Sigmoid colon (tissue), 7 donors: ENCODE results near the gene CST1. TPM values are rescaled to one million over a fixed set of nuclear protein-coding genes. Genes with fewer than 3 reads are reported as not detected.
"Not testable (repeated sequence)": the region's sequence is repeated elsewhere in the genome, so short reads cannot be mapped to it uniquely, and the experiment has no call there.

Experiments used
- DNase-seq: peaks from one replicate; pipeline ENCODE4 v3.0.0-alpha.2; 2019
- H3K27ac ChIP-seq, 4 donors: fragments of 200-600 bp; sonication (generic); one replicate each; pipeline ENCODE4 v1.5.1; 2016 to 2019; ENCODE audit warnings: mild to moderate bottlenecking in 1 of 4
- H3K27me3 ChIP-seq, 3 donors: fragments of 200-600 bp; sonication (generic); one replicate each; pipeline ENCODE4 v1.5.1; 2019; ENCODE audit warnings: mild to moderate bottlenecking in 1 of 3
- H3K36me3 ChIP-seq, 4 donors: fragments of 200-600 bp; sonication (generic); one replicate each; pipeline ENCODE4 v1.5.1; 2016 to 2019
- H3K4me1 ChIP-seq, 4 donors: fragments of 200-600 bp; sonication (generic); one replicate each; pipeline ENCODE4 v1.5.1; 2017 to 2019
- H3K4me3 ChIP-seq, 4 donors: fragments of 200-600 bp; sonication (generic); one replicate each; pipeline ENCODE4 v1.5.1; 2017 to 2019; ENCODE audit warnings: mild to moderate bottlenecking in 2 of 4, moderate library complexity in 1 of 4
- H3K9me3 ChIP-seq, 4 donors: fragments of 200-600 bp in 3 of 4; sonication (generic) in 3 of 4; one replicate each; pipeline versions ENCODE4 v1.5.1 to v1.6.1; 2013 to 2019
- CTCF ChIP-seq, 4 experiments: fragments of 450-650 bp in 3 of 4; fragments of 200-600 bp in 1 of 4; IDR thresholded peaks; one replicate each; pipeline ENCODE4 v1.5.1; 2016 to 2019; ENCODE audit warnings: antibody characterized with exemption in 4 of 4, mild to moderate bottlenecking in 3 of 4, moderate library complexity in 2 of 4
- EP300 ChIP-seq, 4 donors: sonication (generic); formaldehyde crosslinking; IDR thresholded peaks; one replicate each; pipeline ENCODE4 v1.6.1; 2017; ENCODE audit warnings: antibody characterized with exemption in 4 of 4
- POLR2A ChIP-seq, 2 donors: fragments of 450-650 bp; IDR thresholded peaks; one replicate each; pipeline ENCODE4 v1.6.1; 2016; ENCODE audit warnings: antibody characterized with exemption in 2 of 2, mild to moderate bottlenecking in 2 of 2, moderate library complexity in 2 of 2
- POLR2AphosphoS5 ChIP-seq, 4 donors: sonication (generic); formaldehyde crosslinking; IDR thresholded peaks; one replicate each; pipeline ENCODE4 v1.6.1; 2017; ENCODE audit warnings: antibody characterized with exemption in 4 of 4
- WGBS, 2 donors: extraction: QIAGEN DNeasy Blood & Tissue Kit; methylation state at CpG; one replicate each; pipeline ENCODE4 v1.1.7; 2013; 5-methylcytosine and 5-hydroxymethylcytosine counted together
- intact Hi-C: fragments of 100-400 bp; cut with DNase I; formaldehyde crosslinking; loops from one replicate; pipeline ENCODE4 v1.15.1; 2023
- polyA plus RNA-seq, 3 donors: library from polyadenylated mRNA; stranded (reverse); fragments of 200-250 nt; gene quantifications; one replicate each; pipeline ENCODE4 v1.2.3, GENCODE V29; 2013
- total RNA-seq, 4 donors: library from RNA; depleted of rRNA; stranded (reverse); fragments of >200 nt; gene quantifications; one replicate each; pipeline ENCODE4 v1.1.0, GENCODE V29; 2016
- donor health status: healthy with polysubstance abuse.
- donor health status: Bipolar disorder and iron deficiency.
- donor health status: healthy.

The CST1 gene, protein sequence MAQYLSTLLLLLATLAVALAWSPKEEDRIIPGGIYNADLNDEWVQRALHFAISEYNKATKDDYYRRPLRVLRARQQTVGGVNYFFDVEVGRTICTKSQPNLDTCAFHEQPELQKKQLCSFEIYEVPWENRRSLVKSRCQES
- not detected for total RNA-seq
- under 1 TPM in 1 of 3 donors, not detected in 2; 0.48 TPM for polyA plus RNA-seq

DNA sequence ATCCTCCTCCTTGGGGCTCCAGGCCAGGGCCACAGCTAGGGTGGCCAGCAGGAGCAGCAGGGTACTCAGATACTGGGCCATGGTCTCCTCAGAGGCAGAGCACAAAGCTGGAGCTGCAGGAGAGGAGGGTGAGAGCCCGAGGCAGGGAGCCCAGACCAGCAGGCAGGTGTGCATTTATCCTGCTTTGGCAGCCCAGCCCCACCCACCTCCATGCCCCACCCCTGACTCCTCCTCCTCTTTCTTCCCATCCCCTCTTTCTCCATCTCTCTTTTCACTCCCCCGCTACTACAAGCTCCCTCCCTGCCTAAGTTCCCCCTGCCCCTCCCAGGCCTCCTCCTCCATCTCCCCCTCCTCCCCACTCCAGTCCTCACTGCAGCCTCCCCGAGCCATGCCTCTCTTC is at the start of gene CST1:
TSS of gene CST1 (minus strand) at position 150 of the 400 bp plus-strand sequence. CDS start at position 81, 69 bp downstream.
- H3K36me3 ChIP-seq, H3K4me3 ChIP-seq, H3K9me3 ChIP-seq, intact Hi-C loops, H3K4me1 ChIP-seq, H3K27me3 ChIP-seq, DNase-seq, H3K27ac ChIP-seq: not testable (repeated sequence)
- WGBS, 2 donors: 43 to 44% methylated on average over 3 of the region's 3 CpGs

DNA sequence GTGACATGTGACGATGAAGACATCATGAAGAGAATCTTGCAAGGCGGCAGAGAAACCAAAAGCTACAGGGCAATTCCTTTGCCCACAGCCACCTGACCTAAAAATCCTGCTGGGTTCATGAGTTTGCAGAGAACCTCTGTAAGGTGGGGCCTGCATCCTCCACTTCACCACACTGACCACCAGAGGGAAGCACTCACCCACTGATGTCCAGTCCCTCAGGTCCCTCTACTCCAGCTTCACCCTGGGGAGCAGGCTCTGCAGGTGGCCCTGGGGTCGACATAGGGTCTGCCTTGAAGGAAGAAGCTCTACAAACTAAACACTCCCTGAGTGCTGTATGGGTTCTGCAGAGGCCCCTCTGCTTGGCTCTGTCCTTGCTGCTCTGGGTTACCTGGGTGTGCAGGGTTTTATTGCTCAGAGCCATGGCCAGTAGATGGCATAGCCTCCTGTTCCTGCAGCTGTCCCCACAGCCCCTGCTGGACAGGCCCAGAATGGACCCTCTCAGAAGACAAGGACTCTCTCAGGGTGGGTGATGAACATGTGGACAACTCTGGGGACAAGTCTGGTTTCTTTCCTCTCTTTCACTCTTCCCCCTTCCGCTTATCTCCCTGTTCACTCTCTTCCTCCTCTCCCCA is 48.6 kb upstream of the CST1 start:
- H3K4me1 ChIP-seq, DNase-seq, H3K36me3 ChIP-seq, H3K9me3 ChIP-seq, H3K27me3 ChIP-seq, intact Hi-C loops, H3K27ac ChIP-seq, H3K4me3 ChIP-seq: not testable (repeated sequence)
- WGBS, 2 donors: 60 to 64% methylated on average over 4 of the region's 4 CpGs
- TF ChIP-seq CTCF (IDR thresholded peaks at IDR 0.05): peak in 3 of 4 experiments; percentile 14 to 57 (median 34)

DNA sequence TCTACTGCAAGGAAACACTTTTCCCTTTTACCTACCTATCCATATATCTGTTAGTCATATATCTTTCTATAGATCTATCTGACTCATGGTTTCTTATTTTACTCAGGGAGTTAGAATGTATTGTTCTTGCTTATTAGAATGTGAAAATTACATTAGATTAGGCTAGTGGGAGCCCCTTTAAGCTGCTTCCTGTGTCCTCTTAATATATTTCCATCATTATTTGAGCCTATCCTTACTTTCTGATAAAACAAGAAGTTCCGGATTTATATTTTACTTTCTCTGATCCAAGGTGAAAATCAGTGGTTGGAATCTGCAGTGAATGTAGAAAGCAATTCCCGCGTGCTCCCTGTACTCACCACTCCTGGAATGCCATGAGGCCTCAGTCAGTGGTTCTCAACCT is 44.8 kb upstream of the CST1 start:
- Histone ChIP-seq H3K4me1 (no peaks in the 10 kb centered on the region), H3K9me3 (no peaks in the 10 kb centered on the region), H3K36me3 (no peaks in the 10 kb centered on the region), H3K27ac (no peak overlapping the region), H3K27me3 (no peaks in the 10 kb centered on the region), H3K4me3 (no peak overlapping the region)
- DNase-seq: no peak
- intact Hi-C loops: no loop called here
- TF ChIP-seq EP300 (IDR thresholded peaks at IDR 0.05) (no peak), CTCF (IDR thresholded peaks at IDR 0.05) (no peak), POLR2AphosphoS5 (IDR thresholded peaks at IDR 0.05) (no peak), POLR2A (IDR thresholded peaks at IDR 0.05) (no peak)
- 77 to 95% methylated on average over 3 of the region's 3 CpGs for WGBS, 2 donors

DNA sequence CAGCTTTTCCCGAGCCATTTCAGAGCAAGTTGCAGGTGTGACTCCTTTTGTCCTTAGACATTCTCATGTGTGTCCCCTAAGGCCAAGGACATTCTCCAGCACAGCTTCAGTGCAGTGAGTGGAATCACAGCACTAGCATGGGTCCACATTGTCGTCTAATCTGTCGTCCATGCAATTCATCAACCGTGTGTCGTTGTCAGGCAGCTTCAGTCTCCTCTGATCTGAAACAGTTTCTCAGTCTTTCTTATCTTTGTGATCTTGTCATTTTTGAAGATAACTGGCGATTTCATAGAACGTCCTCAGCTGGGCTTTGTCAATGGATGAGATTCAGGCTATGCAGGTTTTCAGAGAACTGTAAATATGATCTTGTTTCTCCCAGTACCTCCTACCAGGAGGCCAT is 44.1 kb upstream of the CST1 start:
- no peak overlapping the region for H3K4me3 ChIP-seq
- no peaks in the 10 kb centered on the region for H3K27me3 ChIP-seq
- no peak for DNase-seq
- WGBS, 2 donors: 43 to 56% methylated on average over 7 of the region's 7 CpGs
- no peaks in the 10 kb centered on the region for H3K4me1 ChIP-seq
- no peaks in the 10 kb centered on the region for H3K36me3 ChIP-seq
- intact Hi-C loops: no loop called here
- H3K27ac ChIP-seq: no peak overlapping the region
- TF ChIP-seq EP300 (IDR thresholded peaks at IDR 0.05): no peak
- no peaks in the 10 kb centered on the region for H3K9me3 ChIP-seq

- DNase-seq: no peak
- TF ChIP-seq POLR2AphosphoS5 (IDR thresholded peaks at IDR 0.05): no peak
- no peak for TF ChIP-seq EP300 (IDR thresholded peaks at IDR 0.05)
- no peak for TF ChIP-seq POLR2A (IDR thresholded peaks at IDR 0.05)
- no peak for TF ChIP-seq CTCF (IDR thresholded peaks at IDR 0.05)
- no peaks in the 10 kb centered on the region for H3K9me3 ChIP-seq
- no peaks in the 10 kb centered on the region for H3K36me3 ChIP-seq
- intact Hi-C loops: no loop called here
- H3K27ac ChIP-seq: no peak overlapping the region
- H3K4me3 ChIP-seq: no peak overlapping the region
- 80 to 87% methylated on average over 7 of the region's 7 CpGs for WGBS, 2 donors
- no peaks in the 10 kb centered on the region for H3K4me1 ChIP-seq
- H3K27me3 ChIP-seq: no peaks in the 10 kb centered on the region
Observed at GRCh38 chr20:23794065-23794464, 43.3 kb upstream of the CST1 start.

DNA sequence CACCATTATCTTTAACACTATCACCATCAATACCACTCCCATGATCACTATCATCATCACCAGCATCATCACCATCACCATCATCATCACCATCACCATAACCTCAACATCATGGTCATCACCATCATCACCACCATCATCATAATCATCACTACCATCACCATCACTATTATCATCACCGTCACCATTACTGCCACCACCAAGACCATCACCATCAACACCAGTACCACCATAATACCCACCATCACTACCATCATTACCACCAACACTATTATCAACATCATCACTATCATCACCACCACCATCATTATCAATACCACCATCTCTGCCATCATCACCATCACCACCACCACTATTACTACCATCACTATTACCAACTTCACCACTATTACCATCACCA is 32.7 kb upstream of the CST1 start:
- 94 to 97% methylated on average over 1 of the region's 1 CpG for WGBS, 2 donors
- H3K4me3 ChIP-seq: no peak overlapping the region
- DNase-seq: no peak
- no peaks in the 10 kb centered on the region for H3K36me3 ChIP-seq
- H3K27ac ChIP-seq: no peak overlapping the region
- no peak for TF ChIP-seq POLR2AphosphoS5 (IDR thresholded peaks at IDR 0.05)
- no peak for TF ChIP-seq CTCF (IDR thresholded peaks at IDR 0.05)
- TF ChIP-seq EP300 (IDR thresholded peaks at IDR 0.05): no peak
- TF ChIP-seq POLR2A (IDR thresholded peaks at IDR 0.05): no peak
- intact Hi-C loops: no loop called here
- H3K4me1 ChIP-seq: no peaks in the 10 kb centered on the region
- H3K27me3 ChIP-seq: peaks cover 0 to 2% (median 0%) of the 10 kb centered on the region in 3 donors
- H3K9me3 ChIP-seq: no peaks in the 10 kb centered on the region
